ENCODE measurements around the gene GREB1. TPM values are rescaled to one million over a fixed set of nuclear protein-coding genes. Genes with fewer than 3 reads are reported as not detected.

GREB1 gene
- total and polyA plus RNA-seq, 2 donors (not counting 1 experiment from before 2014, with no cell fraction given), result 0.04 to 0.39 TPM

GRCh38 chr2:11534746-11535484 lies 1.1 kb downstream of the GREB1 start:
- Histone ChIP-seq H3K27me3 (replicated peaks in 1 of 4; ENCODE audit: control extremely low read depth in 1 of 4, control insufficient read depth in 3 of 4, insufficient read depth in 4 of 4, low read length in 3 of 4) (peaks cover 0 to 4% (median 0%) of the 10 kb centered on the region in 4 experiments), H3K4me3 (ENCODE audit: control extremely low read depth in 1 of 5, extremely low read depth in 1 of 5, insufficient read depth in 1 of 5, low read depth in 2 of 5, low read length in 4 of 5) (no peak overlapping the region), H4K20me1 (ENCODE audit: control insufficient read depth, insufficient read depth, low read length, poor library complexity, severe bottlenecking) (no peaks in the 10 kb centered on the region), H3K4me2 (replicated peaks; ENCODE audit: low read depth, low read length, poor library complexity, severe bottlenecking) (no peak overlapping the region), H3K36me3 (replicated peaks in 1 of 2; ENCODE audit: control extremely low read depth in 1 of 2, control insufficient read depth in 1 of 2, extremely low read depth in 1 of 2, insufficient read depth in 2 of 2, low read length in 1 of 2) (no peaks in the 10 kb centered on the region), H3K4me1 (ENCODE audit: control insufficient read depth in 2 of 2, insufficient read depth in 2 of 2, low read length in 2 of 2) (no peaks in the 10 kb centered on the region), H3K9ac (ENCODE audit: low read length) (no peak overlapping the region), H3K79me2 (ENCODE audit: control insufficient read depth, insufficient read depth, low read length) (no peaks in the 10 kb centered on the region), H3K27ac (ENCODE audit: low read length in 2 of 2) (no peak overlapping the region), H3K9me3 (ENCODE audit: control extremely low read depth in 1 of 3, control insufficient read depth in 2 of 3, insufficient read depth in 1 of 3, low read length in 2 of 3) (peaks cover 0 to 8% (median 0%) of the 10 kb centered on the region in 3 donors), H2AFZ (ENCODE audit: insufficient read depth, low read depth, low read length, poor library complexity, severe bottlenecking) (no peak overlapping the region)
- TF ChIP-seq EZH2 (IDR thresholded peaks at IDR 0.05; ENCODE audit: borderline replicate concordance, insufficient read depth, low read depth, low read length, poor library complexity, severe bottlenecking), result no peak
- no peak for TF ChIP-seq CTCF (IDR thresholded peaks at IDR 0.05)
- no peak for ATAC-seq (ENCODE audit: low read depth)
- no peak overlapping the region for H3K4me3 Mint-ChIP-seq
- no peaks in the 10 kb centered on the region for H3K9me3 Mint-ChIP-seq (ENCODE audit: insufficient read depth)
- H3K27ac Mint-ChIP-seq, result no peak overlapping the region
- H3K27me3 Mint-ChIP-seq, result peaks cover 36% of the 10 kb centered on the region
- POLR2A ChIA-PET, result no interaction called here
- CTCF ChIA-PET, result interaction anchor here (0.7 kb wide), 1 partner anchor 10 kb away, joined by 3 read pairs; no protein-coding TSS in a partner anchor
- H3K4me1 Mint-ChIP-seq, result no peaks in the 10 kb centered on the region
- no peak for DNase-seq
- intact Hi-C loops (cut with micrococcal nuclease), result no loop called here
- WGBS (ENCODE audit: insufficient coverage), result 84% methylated on average over 7 of the region's 7 CpGs

- Mint-ChIP-seq H3K27me3 (peaks cover 46% of the 10 kb centered on the region), H3K27ac (no peak overlapping the region), H3K9me3 (ENCODE audit: insufficient read depth) (no peaks in the 10 kb centered on the region), H3K4me1 (no peaks in the 10 kb centered on the region), H3K4me3 (no peak overlapping the region)
- Histone ChIP-seq H3K4me3 (ENCODE audit: control extremely low read depth in 1 of 5, extremely low read depth in 1 of 5, insufficient read depth in 1 of 5, low read depth in 2 of 5, low read length in 4 of 5) (no peak overlapping the region), H2AFZ (ENCODE audit: insufficient read depth, low read depth, low read length, poor library complexity, severe bottlenecking) (no peak overlapping the region), H3K9ac (ENCODE audit: low read length) (no peak overlapping the region), H3K27ac (ENCODE audit: low read length in 2 of 2) (no peak overlapping the region), H4K20me1 (ENCODE audit: control insufficient read depth, insufficient read depth, low read length, poor library complexity, severe bottlenecking) (no peaks in the 10 kb centered on the region), H3K4me1 (ENCODE audit: control insufficient read depth in 2 of 2, insufficient read depth in 2 of 2, low read length in 2 of 2) (no peaks in the 10 kb centered on the region), H3K4me2 (replicated peaks; ENCODE audit: low read depth, low read length, poor library complexity, severe bottlenecking) (no peak overlapping the region), H3K9me3 (ENCODE audit: control extremely low read depth in 1 of 3, control insufficient read depth in 2 of 3, insufficient read depth in 1 of 3, low read length in 2 of 3) (peaks cover 0 to 8% (median 0%) of the 10 kb centered on the region in 3 donors), H3K36me3 (replicated peaks in 1 of 2; ENCODE audit: control extremely low read depth in 1 of 2, control insufficient read depth in 1 of 2, extremely low read depth in 1 of 2, insufficient read depth in 2 of 2, low read length in 1 of 2) (no peaks in the 10 kb centered on the region), H3K27me3 (replicated peaks in 1 of 4; ENCODE audit: control extremely low read depth in 1 of 4, control insufficient read depth in 3 of 4, insufficient read depth in 4 of 4, low read length in 3 of 4) (peaks cover 0 to 4% (median 0%) of the 10 kb centered on the region in 4 experiments), H3K79me2 (ENCODE audit: control insufficient read depth, insufficient read depth, low read length) (no peaks in the 10 kb centered on the region)
- DNase-seq, result no peak
- intact Hi-C loops (cut with micrococcal nuclease), result no loop called here
- ChIA-PET CTCF (no interaction called here), POLR2A (no interaction called here)
- no peak for ATAC-seq (ENCODE audit: low read depth)
- no peak for TF ChIP-seq EZH2 (IDR thresholded peaks at IDR 0.05; ENCODE audit: borderline replicate concordance, insufficient read depth, low read depth, low read length, poor library complexity, severe bottlenecking)
- TF ChIP-seq CTCF (IDR thresholded peaks at IDR 0.05), result no peak
- WGBS (ENCODE audit: insufficient coverage), result 86% methylated on average over 6 of the region's 7 CpGs
These were observed 2.1 kb downstream of the GREB1 start for GRCh38 chr2:11535899-11536344.

All from B cell (primary cell).